HG02840 (cell line): ENCODE measurements around the gene RANBP9.
A peak's percentile ranks its signal among the peaks of the same experiment; 100 is the strongest.

Source experiments
- ATAC-seq: cut with Tn5 transposase; IDR thresholded peaks from one replicate; pipeline ENCODE4 v1.9.1; 2021; ENCODE audit warnings: mild to moderate bottlenecking, moderate library complexity, moderate number of reproducible peaks; ENCODE audit not compliant: unreplicated experiment, low FRiP score

RANBP9 gene

GRCh38 chr6:13711733-13712598 is at the start of gene RANBP9:
RANBP9 (minus strand) TSS chr6:13711835; CDS start chr6:13711505, 330 bp downstream.
- peak; percentile 74 for ATAC-seq

DNA sequence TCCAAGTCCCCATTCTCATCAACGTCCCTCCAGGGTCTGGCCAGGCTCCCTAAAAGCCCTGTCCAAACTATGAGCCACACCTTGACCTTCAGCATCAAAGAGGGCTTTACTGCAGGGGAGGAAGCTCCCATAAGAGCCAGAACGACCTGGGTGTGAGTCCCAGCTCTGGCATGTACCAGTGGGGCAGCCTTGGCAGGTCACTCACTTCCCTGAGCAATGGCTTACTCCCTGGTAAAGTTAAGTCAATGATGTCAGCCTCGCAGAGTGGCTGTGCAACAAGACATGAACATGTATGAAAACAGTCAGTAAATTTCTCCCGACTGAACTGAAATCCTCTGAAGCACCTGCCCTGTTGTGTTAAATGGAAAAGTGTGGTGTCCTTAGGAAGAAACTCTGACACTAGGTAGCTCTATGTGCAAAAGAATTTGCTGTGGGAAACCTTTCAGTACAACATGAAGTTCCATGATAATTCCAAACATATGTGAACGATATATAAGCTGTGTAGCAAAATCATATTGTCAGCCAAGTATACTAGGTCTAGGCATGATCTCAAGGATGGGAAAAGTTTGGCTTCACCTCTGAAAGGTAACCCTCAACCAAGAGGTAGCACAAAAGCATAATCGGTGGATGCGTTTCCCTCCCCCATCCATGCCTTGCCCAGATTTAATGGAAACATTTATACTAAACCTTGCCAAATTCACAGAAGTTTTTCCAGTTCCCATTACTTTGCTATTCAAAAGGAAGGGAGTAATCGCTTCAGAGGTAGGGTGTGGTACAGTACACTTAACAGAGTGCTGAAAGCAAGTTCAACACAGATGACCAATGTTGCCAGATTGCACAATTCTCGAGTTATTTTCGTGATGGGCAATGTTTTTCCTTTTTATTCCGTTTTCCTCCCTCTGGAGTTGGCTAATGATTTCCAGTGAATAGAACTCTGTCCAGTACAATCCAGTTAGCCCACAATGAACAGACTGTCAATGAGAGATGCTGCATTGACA is 49.0 kb upstream of the RANBP9 start:
- no peak for ATAC-seq

- ATAC-seq = no peak
These were observed 47.4 kb upstream of the RANBP9 start for GRCh38 chr6:13759025-13759424.

DNA sequence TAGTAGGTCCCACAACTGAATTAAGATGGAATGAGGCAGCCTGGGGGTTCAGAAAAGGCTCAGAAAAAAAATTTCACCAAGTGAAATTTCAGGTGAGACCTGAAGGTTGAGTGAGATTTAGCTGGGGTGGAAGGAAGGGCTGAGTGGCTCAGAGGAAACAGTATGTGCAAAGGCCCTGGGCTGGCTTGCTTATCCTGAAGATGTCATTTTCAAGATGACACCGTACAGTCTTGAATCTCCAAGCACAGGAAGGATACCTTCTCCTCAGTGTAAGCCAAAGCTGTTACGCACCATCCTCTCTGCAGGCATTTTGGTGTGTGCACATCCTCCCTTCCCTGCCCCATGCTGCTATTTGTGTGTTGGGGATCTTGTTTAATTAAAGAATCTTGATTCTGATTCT is 43.0 kb upstream of the RANBP9 start:
- ATAC-seq = no peak

GRCh38 chr6:13743736-13744127 is 32.1 kb upstream of the RANBP9 start:
- no peak for ATAC-seq

DNA sequence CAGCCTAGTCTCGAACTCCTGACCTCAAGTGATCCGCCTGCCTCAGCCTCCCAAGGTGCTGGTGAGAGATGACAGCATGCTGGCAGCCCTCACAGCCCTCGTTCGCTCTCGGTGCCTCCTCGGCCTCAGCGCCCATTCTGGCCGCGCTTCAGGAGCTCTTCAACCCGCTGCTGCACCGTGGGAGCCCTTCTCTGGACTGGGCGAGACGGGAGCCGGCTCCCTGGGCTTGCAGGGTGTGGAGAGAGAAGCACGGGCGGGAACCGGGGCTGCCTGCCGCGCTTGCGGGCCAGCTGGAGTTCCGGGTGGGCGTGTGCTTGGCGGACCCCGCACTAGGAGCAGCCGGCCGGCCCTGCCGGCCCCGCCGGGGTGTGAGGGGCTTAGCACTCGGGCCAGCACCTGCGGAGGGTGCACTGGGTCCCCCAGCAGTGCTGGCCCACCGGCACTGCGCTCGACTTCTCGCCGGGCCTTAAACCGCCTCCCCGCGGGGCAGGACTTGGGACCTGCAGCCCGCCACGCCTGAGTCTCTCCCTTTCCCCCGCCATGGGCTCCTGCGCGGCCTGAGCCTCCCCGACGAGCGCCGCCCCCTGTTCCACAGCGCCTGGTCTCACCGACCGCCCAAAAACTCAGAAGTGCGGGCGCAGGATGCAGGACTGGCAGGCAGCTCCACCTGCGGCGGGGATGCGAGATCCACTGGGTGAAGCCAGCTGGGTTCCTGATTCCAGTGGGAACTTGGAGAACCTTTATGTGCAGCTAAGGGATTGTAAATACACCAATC is 31.5 kb upstream of the RANBP9 start:
- no peak for ATAC-seq

DNA sequence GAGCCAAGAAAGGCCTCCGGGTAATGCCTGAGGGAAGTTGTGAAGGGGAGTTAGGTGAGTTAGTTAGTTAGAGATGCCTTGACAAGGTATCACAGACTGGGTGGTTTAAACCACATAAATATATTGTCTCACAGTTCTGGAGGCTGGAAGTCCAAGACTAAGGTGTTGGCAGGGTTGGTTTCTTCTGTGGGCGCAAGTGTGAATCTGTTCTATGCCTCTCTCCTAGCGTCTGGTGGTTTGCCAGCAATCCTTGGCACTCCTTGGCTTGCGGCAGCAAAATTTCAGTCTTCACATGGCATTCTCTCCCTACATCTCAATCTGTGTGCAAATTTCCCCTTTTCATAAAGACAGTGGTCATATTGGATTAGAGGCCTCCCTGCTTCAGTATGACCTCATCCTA is 29.7 kb upstream of the RANBP9 start:
- ATAC-seq = no peak

GRCh38 chr6:13735031-13735430 is 23.4 kb upstream of the RANBP9 start:
- ATAC-seq = no peak

DNA sequence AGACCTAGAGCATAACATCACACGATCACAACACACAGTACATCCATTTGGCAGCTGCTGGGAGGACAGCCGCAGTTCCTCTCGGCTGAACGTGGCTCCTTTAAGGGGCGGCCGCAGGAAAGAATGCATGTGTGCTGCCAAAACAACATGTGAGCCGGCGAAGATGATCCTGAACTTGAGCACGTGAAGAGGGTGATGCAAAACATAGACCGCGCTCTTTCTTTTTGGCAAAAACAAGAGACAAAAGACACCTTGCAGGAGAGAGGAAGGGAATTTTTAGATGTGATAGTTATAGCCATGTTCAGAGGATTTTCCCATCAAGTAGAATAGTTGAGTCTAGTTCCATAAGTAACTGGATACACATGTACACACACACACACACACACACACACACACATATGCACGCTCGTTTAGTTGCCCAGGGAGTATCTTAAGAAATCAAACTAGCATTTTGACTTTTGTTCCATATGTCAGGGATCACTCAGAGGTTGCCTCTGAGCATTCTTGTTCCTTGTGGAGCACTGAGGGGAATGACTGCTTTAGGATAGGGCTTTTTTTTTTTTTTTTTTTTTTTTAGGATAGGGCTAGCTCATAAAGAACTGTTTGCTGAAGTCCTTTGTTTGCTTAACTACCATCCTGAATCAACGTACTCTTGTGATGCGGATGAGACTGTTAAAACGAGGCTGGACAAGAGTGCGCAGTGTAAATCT is 21.7 kb upstream of the RANBP9 start:
- ATAC-seq = no peak

DNA sequence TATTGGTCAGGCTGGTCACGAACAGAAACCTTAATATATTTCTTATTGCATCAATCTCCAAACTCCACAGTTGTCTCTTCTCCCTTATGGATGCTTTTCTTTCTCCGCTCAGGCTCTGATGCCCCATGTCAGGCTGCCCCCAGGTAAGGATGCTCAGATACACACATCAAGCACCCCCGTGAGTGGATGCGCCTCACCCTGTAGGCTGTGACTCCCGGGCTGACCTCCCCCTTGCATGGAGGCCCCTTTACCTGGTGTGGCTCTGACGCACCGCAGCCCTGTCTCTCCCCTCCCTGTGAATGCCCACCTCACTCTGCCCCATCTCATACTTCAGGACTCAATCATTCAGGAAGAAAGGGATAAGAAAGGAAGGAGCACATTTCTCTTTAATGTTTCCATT is 19.1 kb upstream of the RANBP9 start:
- ATAC-seq = no peak

- no peak for ATAC-seq
These were observed 18.3 kb upstream of the RANBP9 start for GRCh38 chr6:13729891-13730290.

- ATAC-seq = no peak
These were observed 13.9 kb upstream of the RANBP9 start for GRCh38 chr6:13725570-13725969.

DNA sequence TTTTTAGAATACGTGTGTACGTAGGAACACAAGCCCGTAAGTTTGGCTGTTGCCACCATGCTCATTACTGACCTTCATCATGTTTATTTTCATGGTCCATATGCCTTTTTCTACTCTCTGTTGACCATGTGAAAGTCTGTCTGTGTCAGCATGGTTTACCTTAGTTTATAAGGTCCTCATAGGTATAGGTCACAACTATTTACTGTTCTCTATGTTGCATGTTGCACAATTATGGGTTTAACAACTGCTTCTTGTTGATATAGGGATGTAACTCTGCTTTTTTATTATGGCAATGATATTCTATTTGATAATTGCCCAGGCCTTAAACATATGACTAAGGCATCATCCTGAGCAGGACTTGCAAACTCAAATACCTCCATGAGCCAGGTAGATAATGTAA is 13.4 kb upstream of the RANBP9 start:
- no peak for ATAC-seq

DNA sequence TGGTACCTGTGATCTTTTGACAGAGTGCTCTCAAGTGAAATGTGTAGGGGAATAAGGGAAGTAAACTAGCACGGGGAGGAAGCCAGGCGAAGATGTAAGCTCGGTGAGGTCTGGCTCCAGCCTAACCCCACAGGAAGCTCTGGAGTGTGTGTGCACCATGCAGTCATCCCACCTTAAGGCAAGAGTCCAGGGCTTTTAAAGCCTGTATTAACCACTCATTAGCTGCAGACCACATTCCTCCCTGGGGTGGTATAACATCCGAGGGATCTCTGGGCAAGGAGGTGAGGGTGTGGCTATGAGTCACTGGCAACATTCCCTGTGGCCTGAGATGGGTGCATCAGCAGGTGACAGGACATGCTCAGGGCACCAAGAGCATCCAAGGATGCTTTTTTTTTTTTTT is 12.5 kb upstream of the RANBP9 start:
- ATAC-seq = no peak

DNA sequence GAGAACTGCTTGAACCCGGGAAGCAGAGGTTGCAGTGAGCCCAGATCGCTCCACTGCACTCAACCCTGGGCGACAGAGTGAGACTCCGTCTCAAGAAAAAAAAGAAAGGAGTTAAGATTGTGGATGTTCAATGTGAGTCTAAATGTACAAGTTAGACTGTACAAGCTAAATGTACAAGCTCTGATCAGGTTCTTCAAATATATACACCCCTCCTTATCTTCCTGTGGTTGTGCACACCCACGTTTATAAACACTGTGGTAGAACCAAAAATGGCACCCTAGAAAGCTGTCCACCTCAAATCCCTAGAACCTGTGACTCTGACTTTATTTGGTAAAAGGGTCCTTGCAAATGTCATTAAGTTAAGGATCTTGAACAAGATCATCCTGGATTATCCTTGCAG is 11.2 kb upstream of the RANBP9 start:
- no peak for ATAC-seq

- no peak for ATAC-seq
These were observed 6.5 kb upstream of the RANBP9 start for GRCh38 chr6:13718123-13718458.

- no peak for ATAC-seq
These were observed 5.3 kb upstream of the RANBP9 start for GRCh38 chr6:13716955-13717295.

DNA sequence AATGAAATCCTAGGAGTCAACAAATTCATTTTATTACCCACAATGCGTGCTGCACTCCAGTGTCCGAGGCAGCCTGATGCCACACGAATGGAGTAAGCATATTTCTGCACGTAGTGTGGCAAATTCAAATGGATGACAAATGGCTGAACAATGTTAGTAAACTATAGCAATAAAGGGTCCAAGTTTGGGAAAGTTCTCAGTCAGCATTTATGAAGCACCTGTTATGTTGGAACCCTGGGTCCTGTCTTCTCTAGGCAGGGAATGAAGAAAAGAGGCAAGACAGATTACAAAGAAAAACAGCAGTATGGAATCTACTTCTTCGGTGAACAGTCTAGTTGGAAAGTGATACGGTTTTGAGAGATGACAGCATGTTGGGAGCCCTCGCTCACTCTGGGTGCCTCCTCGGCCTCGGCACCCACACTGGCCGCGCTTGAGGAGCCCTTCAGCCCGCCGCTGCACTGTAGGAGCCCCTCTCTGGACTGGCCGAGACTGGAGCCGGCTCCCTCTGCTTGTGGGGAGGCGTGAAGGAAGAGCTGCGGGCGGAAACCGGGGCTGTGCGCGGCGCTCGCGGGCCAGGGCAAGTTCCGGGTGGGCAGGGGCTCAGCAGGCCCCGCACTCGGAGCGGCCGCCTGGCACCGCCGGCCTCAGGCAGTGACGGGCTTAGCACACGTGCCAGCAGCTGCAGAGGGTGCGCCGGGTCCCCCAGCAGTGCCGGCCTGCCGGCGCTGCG is 4.8 kb upstream of the RANBP9 start:
- no peak for ATAC-seq

- ATAC-seq = no peak
These were observed 3.8 kb upstream of the RANBP9 start for GRCh38 chr6:13715444-13715883.

DNA sequence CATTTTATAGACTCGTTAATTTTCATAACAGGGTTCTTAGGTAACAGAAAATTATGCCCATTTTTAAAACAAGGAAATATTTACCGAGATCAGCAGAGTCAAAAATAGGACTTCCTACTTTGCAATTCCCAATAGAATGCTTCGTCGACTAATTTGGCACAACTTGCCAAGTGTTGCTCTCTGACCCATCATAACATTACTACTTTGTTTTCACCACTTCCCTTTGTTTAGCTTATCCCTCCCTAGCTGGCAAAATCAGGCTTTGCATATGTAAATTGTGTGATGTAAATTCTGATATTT is 914 bp upstream of the RANBP9 start:
- no peak for ATAC-seq
